Measurements from ENCODE around the gene FAM200A.
A peak's percentile ranks its signal among the peaks of the same experiment; 100 is the strongest.
"Not testable (repeated sequence)": the region's sequence is repeated elsewhere in the genome, so short reads cannot be mapped to it uniquely, and the experiment has no call there.

The FAM200A gene

GRCh38 chr7:99551767-99552463 is at the start of gene FAM200A:
Gene FAM200A, minus strand, starts transcription at chr7:99552114. Its CDS starts 3,707 bp downstream, at chr7:99548407.
- TF ChIP-seq JUND (IDR thresholded peaks at IDR 0.05; ENCODE audit: low read depth), result no peak
- peak; percentile 83 to 91 for DNase-seq (ENCODE audit: low read depth in 1 of 2, low spot score in 1 of 2)
- in situ Hi-C loops (cut with HindIII; ENCODE audit: low pct_unique_long_range_greater_than_20kb, low sequenced_read_pairs), result no loop called here

- no peak for TF ChIP-seq JUND (IDR thresholded peaks at IDR 0.05; ENCODE audit: low read depth)
- DNase-seq (ENCODE audit: low read depth in 1 of 2, low spot score in 1 of 2), result no peak
- in situ Hi-C loops (cut with HindIII; ENCODE audit: low pct_unique_long_range_greater_than_20kb, low sequenced_read_pairs), result no loop called here
Measured at GRCh38 chr7:99599836-99600235, 47.9 kb upstream of the FAM200A start.

- DNase-seq (ENCODE audit: low read depth in 1 of 2, low spot score in 1 of 2), result no peak
- TF ChIP-seq JUND (IDR thresholded peaks at IDR 0.05; ENCODE audit: low read depth), result no peak
- in situ Hi-C loops (cut with HindIII; ENCODE audit: low pct_unique_long_range_greater_than_20kb, low sequenced_read_pairs), result no loop called here
Measured at GRCh38 chr7:99597762-99598501, 46.0 kb upstream of the FAM200A start, which contains the start of gene TMEM225B. Gene TMEM225B, plus strand, starts transcription at chr7:99598267. Its CDS starts 6,122 bp downstream, at chr7:99604389.

GRCh38 chr7:99596408-99596955 is 44.6 kb upstream of the FAM200A start:
- in situ Hi-C loops (cut with HindIII; ENCODE audit: low pct_unique_long_range_greater_than_20kb, low sequenced_read_pairs), result no loop called here
- no peak for DNase-seq (ENCODE audit: low read depth in 1 of 2, low spot score in 1 of 2)
- TF ChIP-seq JUND (IDR thresholded peaks at IDR 0.05; ENCODE audit: low read depth), result no peak

GRCh38 chr7:99594948-99595745 is 43.2 kb upstream of the FAM200A start:
- no peak for DNase-seq (ENCODE audit: low read depth in 1 of 2, low spot score in 1 of 2)
- TF ChIP-seq JUND (IDR thresholded peaks at IDR 0.05; ENCODE audit: low read depth), result no peak
- in situ Hi-C loops (cut with HindIII; ENCODE audit: low pct_unique_long_range_greater_than_20kb, low sequenced_read_pairs), result no loop called here

DNA sequence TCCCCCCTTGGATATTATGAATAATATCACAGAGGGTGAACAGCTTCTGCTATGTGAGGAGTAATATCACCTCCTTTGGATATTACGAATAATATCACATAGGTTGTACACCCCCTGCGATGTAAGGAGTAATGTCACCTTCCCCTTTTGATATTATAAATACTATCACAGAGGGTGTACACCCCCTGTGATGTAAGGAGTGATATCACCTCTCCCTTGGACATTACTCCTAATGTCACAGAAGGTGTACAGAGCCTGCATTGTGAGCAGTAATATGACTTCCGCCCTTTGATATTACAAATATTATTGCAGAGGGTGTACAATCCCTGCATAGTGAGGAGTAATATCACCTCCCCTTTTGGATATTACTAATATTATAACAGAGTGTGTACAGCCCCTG is 37.0 kb upstream of the FAM200A start:
- no peak for DNase-seq (ENCODE audit: low read depth in 1 of 2, low spot score in 1 of 2)
- no peak for TF ChIP-seq JUND (IDR thresholded peaks at IDR 0.05; ENCODE audit: low read depth)
- in situ Hi-C loops (cut with HindIII; ENCODE audit: low pct_unique_long_range_greater_than_20kb, low sequenced_read_pairs), result no loop called here

DNA sequence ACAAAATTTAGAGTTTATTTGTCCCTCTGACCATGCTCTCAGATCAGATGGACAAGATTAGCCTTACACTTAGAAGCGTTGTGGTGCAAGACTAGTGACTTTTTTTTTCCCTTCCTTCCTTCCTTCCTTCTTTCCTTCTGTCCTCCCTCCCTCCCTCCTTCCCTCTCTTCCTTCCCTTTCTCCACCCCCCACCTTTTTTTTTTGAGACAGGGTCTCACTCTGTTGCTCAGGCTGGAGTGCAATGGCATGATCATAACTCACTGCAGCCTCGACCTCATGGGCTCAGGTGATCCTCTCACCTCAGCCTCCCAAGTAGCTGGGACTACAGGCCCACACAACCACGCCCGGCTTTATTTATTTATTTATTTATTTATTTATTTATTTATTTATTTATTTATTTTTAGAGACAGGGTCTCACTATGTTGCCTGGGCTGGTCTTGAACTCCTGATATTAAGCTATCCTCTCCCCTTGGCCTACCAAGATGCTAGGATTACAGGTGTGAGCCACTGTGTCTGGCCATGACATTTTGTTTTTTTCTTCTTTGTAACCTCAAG is 28.9 kb upstream of the FAM200A start:
- DNase-seq (ENCODE audit: low read depth in 1 of 2, low spot score in 1 of 2); in situ Hi-C loops (cut with HindIII; ENCODE audit: low pct_unique_long_range_greater_than_20kb, low sequenced_read_pairs): not testable (repeated sequence)

DNA sequence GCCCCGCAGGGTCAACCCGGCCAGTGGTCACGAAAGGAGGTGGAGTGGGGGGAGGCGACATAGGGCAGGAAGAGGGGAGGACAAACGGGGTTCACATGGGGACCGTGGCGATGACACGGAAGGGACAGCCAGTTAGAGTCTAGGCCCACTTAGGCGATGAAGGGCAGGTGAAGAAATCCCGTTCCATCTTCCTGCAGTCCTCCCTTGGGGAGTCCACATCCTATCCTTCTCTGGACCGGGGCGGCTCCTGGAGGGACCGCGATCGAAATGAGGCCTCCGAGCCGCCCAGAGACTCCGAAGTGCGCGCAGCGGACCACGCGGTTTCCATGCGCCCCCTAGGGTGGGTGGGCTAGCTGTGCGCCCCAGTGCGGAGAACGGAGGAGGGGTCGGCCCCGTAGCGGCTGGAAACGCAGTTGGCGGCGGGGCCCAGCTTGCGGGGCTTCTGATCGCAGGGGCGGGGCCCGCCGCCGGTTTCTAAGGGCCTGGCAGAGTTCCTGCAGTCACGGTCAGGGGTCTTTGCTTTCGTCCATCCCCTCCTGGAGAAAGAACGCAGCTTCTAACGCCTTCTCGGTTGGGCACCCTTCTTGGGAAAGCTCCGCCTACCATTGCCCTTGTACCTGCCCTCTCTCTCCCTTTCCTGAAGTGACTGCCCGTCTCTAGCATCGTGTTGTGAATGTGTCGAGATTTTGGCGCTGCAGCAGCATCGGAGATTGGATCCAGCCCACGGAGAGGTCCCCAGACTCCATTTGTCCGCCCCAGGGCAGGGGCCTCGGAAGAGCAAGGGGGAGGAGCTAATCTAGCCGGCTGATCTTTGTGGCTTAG is 28.3 kb upstream of the FAM200A start:
- in situ Hi-C loops (cut with HindIII; ENCODE audit: low pct_unique_long_range_greater_than_20kb, low sequenced_read_pairs), result no loop called here
- no peak for TF ChIP-seq JUND (IDR thresholded peaks at IDR 0.05; ENCODE audit: low read depth)
- DNase-seq (ENCODE audit: low read depth in 1 of 2, low spot score in 1 of 2), result no peak

GRCh38 chr7:99579281-99579955 is 27.5 kb upstream of the FAM200A start:
- no peak for DNase-seq (ENCODE audit: low read depth in 1 of 2, low spot score in 1 of 2)
- TF ChIP-seq JUND (IDR thresholded peaks at IDR 0.05; ENCODE audit: low read depth), result no peak
- in situ Hi-C loops (cut with HindIII; ENCODE audit: low pct_unique_long_range_greater_than_20kb, low sequenced_read_pairs), result no loop called here

GRCh38 chr7:99576251-99576650 is 24.3 kb upstream of the FAM200A start:
- in situ Hi-C loops (cut with HindIII; ENCODE audit: low pct_unique_long_range_greater_than_20kb, low sequenced_read_pairs), result no loop called here
- no peak for DNase-seq (ENCODE audit: low read depth in 1 of 2, low spot score in 1 of 2)
- TF ChIP-seq JUND (IDR thresholded peaks at IDR 0.05; ENCODE audit: low read depth), result no peak

GRCh38 chr7:99573257-99573656 is 21.3 kb upstream of the FAM200A start:
- no peak for TF ChIP-seq JUND (IDR thresholded peaks at IDR 0.05; ENCODE audit: low read depth)
- in situ Hi-C loops (cut with HindIII; ENCODE audit: low pct_unique_long_range_greater_than_20kb, low sequenced_read_pairs), result no loop called here
- DNase-seq (ENCODE audit: low read depth in 1 of 2, low spot score in 1 of 2), result no peak
